ENCODE data around the gene UQCRC2.
"Not testable (repeated sequence)": the region's sequence is repeated elsewhere in the genome, so short reads cannot be mapped to it uniquely, and the experiment has no call there.

UQCRC2 gene

DNA sequence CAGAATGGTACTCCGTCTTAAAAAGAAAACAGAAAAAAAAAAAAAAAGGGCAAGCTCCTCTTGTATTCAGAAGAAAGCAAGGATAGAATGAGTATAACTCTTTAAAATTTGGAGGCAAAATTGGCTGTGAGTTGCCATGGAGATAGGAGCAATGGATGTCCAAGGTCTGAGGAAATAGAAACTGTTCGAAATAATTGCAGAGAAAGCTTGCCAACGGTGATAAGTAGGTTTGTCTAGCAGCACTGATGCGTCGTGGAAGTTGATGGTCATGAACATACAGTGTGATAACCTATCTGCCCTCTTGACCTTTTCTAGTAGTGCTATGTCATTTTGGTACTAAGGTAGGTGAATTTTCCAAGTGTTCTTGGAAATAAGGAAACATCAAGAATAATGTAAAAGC is 57.7 kb downstream of the UQCRC2 start:
- no peak for DNase-seq (ENCODE audit: low read depth in 2 of 2)

- no peak for DNase-seq (ENCODE audit: low read depth in 2 of 2)
Observed at GRCh38 chr16:22012241-22012640, 59.1 kb downstream of the UQCRC2 start.

- no peak for DNase-seq (ENCODE audit: low read depth in 2 of 2)
Observed at GRCh38 chr16:22013486-22013885, 60.3 kb downstream of the UQCRC2 start.

DNA sequence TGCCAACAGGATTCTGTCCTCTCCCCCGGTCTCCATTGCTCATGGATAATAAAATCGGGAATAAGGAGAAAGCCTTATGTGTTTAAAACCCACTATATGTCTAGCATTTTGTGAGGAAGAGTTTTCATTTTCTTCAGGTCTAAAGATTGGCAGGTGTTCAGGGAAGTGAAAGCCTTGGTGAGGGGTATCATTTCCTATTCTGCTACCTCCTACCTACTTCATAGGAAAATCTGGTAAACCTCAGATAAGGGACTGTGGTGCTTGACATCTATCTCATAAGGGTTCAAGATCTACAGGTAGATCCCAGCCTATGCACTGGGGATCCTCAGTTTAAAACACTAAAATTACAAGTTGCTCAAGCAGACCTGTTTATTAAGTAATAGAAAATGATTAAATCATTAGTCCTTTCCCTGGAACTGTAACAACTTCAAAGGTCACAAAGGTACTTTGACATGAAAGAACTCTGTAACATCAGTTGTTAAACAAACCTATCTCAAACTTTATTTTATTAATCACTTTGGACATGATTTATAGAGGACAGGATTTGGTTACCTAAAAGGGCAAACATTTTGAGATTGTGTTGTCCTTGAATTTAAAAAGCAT is 61.2 kb downstream of the UQCRC2 start:
- no peak for DNase-seq (ENCODE audit: low read depth in 2 of 2)

GRCh38 chr16:22016927-22017326 is 63.8 kb downstream of the UQCRC2 start:
- DNase-seq (ENCODE audit: low read depth in 2 of 2), result no peak

DNA sequence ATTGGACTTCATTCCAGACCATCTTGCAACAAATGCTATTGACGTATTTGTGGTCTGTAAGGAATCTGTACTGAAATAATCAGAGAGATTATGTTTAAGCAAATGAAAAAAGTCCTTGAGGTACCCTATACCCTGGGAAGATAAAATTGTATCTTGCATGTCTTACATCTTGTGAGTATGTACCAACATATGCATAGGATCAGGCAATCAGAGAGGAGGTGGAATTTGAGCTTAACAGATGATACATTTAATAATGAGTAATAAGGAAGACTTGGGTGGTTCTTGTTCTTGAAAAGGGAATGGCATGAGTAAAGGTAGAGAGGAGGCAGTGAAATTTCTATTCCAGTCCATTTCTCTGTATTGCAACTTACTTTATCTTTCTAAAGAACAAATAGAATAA is 65.4 kb downstream of the UQCRC2 start:
- DNase-seq (ENCODE audit: low read depth in 2 of 2), result no peak

DNA sequence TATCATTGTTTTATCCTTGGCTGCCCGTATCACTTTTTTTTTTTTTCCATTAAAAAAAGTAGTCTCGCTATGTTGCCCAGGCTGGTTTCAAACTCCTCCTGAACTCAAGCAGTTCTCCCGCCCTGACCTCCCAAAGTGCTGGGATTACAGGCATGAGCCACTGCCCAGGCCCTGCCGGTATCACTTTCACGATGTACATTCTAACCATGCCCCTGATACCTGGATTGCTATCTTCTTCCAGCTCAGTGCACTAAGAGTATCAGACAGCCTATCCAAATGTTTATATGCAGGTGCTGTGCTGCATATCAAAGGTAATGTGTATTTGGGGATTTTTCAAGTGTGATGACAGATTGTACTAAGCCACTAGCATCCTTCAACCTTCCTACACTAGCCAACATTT is 69.0 kb downstream of the UQCRC2 start:
- no peak for DNase-seq (ENCODE audit: low read depth in 2 of 2)

DNA sequence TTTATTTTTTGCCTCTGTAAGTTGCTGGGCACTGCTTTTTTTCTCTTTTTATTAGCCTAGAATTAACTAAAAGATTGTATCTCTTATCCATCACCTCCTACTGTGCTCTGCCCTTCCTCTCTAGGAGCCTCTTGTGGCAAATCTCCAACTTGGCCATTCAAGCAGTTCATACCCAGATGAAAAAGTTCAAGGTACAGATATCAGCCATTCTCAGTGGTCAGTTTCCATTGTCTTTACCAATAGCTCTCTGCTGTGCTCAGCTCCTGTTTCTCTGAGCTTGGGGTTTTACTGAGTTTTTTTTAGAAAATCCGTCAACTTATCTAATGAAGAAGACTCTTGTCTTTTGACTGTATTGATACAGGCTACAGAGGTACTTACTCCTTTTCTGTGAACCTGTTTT is 70.3 kb downstream of the UQCRC2 start:
- no peak for DNase-seq (ENCODE audit: low read depth in 2 of 2)

- not testable (repeated sequence) for DNase-seq (ENCODE audit: low read depth in 2 of 2)
Observed at GRCh38 chr16:22024785-22025184, 71.6 kb downstream of the UQCRC2 start.

DNA sequence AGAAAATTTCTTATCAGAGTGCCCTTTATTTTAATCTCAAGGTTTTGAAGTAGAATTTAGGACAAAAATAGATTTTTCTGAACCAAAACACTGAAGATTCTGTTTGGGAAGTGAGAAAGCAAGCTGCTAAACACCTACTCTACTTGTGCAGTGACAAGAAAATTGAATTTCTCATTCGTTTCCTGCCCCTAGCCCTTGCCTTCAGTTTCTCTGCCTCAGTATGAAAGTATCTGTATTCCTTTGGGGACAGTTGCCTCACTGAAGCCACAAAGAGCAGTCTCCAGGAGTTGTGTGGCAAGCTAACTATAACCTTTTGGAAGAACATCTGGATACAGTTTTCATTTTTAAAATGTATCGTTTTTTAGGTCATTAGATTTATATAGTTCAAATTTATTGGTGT is 74.5 kb downstream of the UQCRC2 start:
- no peak for DNase-seq (ENCODE audit: low read depth in 2 of 2)

DNA sequence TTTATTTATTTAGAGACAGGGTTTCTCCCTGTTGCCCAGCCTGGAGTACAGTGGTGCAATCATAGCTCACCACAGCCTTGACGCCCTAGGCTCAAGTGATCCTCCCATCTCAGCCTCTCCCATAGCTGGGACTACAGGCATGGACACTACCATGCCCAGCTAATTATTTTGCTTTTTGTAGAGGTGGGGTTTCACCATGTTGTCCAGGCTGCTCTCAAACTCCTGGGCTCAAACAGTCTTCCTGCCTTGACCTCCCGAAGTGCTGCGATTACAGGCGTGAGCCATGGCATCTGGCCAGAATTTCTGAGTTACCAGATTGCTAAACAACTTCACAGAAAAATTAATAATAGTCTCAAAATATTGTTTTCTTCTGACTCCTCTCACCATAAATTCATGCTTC is 76.5 kb downstream of the UQCRC2 start:
- no peak for DNase-seq (ENCODE audit: low read depth in 2 of 2)

- DNase-seq (ENCODE audit: low read depth in 2 of 2), result no peak
Observed at GRCh38 chr16:22030087-22030812, 77.1 kb downstream of the UQCRC2 start.

GRCh38 chr16:22031483-22032083 is 78.4 kb downstream of the UQCRC2 start:
- no peak for DNase-seq (ENCODE audit: low read depth in 2 of 2)
